Activated T-helper 17 cell treated with anti-CD3 and anti-CD28 coated beads, Interleukin-2, amount 50 U/mL, for 72 hours (primary cell): Measurements from ENCODE around the gene CAPN1. TPM values are rescaled to one million over a fixed set of nuclear protein-coding genes. Genes with fewer than 3 reads are reported as not detected.
"Not testable (repeated sequence)": the region's sequence is repeated elsewhere in the genome, so short reads cannot be mapped to it uniquely, and the experiment has no call there.

Experiments
- ATAC-seq: fragments of 150-1000 bp; cut with Tn5 transposase; replicated peaks from 2 replicates; pipeline ENCODE4 v1.10.0; 2021; ENCODE audit warnings: mild to moderate bottlenecking, moderate library complexity
- H3K27ac Mint-ChIP-seq: one replicate; pipeline ENCODE4 v1.8.0; 2022; ENCODE audit warnings: mixed read lengths
- H3K27me3 Mint-ChIP-seq: one replicate; pipeline ENCODE4 v1.8.0; 2022; ENCODE audit warnings: mixed read lengths
- H3K36me3 Mint-ChIP-seq: one replicate; pipeline ENCODE4 v1.8.0; 2022; ENCODE audit warnings: low read depth, mild to moderate bottlenecking, mixed read lengths
- H3K4me1 Mint-ChIP-seq: one replicate; pipeline ENCODE4 v1.8.0; 2022; ENCODE audit warnings: mixed read lengths
- H3K4me3 Mint-ChIP-seq: one replicate; pipeline ENCODE4 v1.8.0; 2022; ENCODE audit warnings: mild to moderate bottlenecking, mixed read lengths
- H3K9me3 Mint-ChIP-seq: one replicate; pipeline ENCODE4 v1.8.0; 2022; ENCODE audit warnings: mixed read lengths
- total RNA-seq, 2 donors: library from RNA; stranded (reverse); gene quantifications; one replicate each; pipeline ENCODE4 v1.2.3, GENCODE V29; 2022

The CAPN1 gene
- total RNA-seq, 2 donors from 2014 or later = 143 to 150 TPM

- Mint-ChIP-seq H3K27me3 (no peaks in the 10 kb centered on the region), H3K27ac (no peak overlapping the region), H3K4me3 (no peak overlapping the region), H3K9me3 (no peaks in the 10 kb centered on the region), H3K36me3 (no peaks in the 10 kb centered on the region), H3K4me1 (peaks cover 5% of the 10 kb centered on the region)
- ATAC-seq = no peak
Observed at GRCh38 chr11:65172600-65172999, 9.1 kb upstream of the CAPN1 start.

- H3K27me3 Mint-ChIP-seq, ATAC-seq, H3K4me1 Mint-ChIP-seq, H3K36me3 Mint-ChIP-seq, H3K9me3 Mint-ChIP-seq, H3K4me3 Mint-ChIP-seq, H3K27ac Mint-ChIP-seq: not testable (repeated sequence)
Observed at GRCh38 chr11:65174571-65175010, 7.1 kb upstream of the CAPN1 start.

GRCh38 chr11:65180877-65181568, 705 bp upstream of the CAPN1 start:
- Mint-ChIP-seq H3K4me3 (peak overlapping the region; percentile 90), H3K27ac (peak overlapping the region; percentile 91), H3K9me3 (no peaks in the 10 kb centered on the region), H3K36me3 (peaks cover 18% of the 10 kb centered on the region), H3K4me1 (peaks cover 12% of the 10 kb centered on the region), H3K27me3 (no peaks in the 10 kb centered on the region)
- peak; percentile 72 for ATAC-seq

GRCh38 chr11:65182258-65183170, 786 bp downstream of the CAPN1 start:
- ATAC-seq = peak; percentile 31
- Mint-ChIP-seq H3K27ac (peak overlapping the region; percentile 91), H3K9me3 (no peaks in the 10 kb centered on the region), H3K4me1 (peaks cover 12% of the 10 kb centered on the region), H3K4me3 (peak overlapping the region; percentile 90), H3K36me3 (peaks cover 33% of the 10 kb centered on the region), H3K27me3 (no peaks in the 10 kb centered on the region)

GRCh38 chr11:65183201-65183891, 1.6 kb downstream of the CAPN1 start:
- H3K9me3 Mint-ChIP-seq = no peaks in the 10 kb centered on the region
- H3K27me3 Mint-ChIP-seq = no peaks in the 10 kb centered on the region
- H3K27ac Mint-ChIP-seq = peak overlapping the region; percentile 25
- H3K4me1 Mint-ChIP-seq = peaks cover 12% of the 10 kb centered on the region
- no peak for ATAC-seq
- H3K36me3 Mint-ChIP-seq = peaks cover 40% of the 10 kb centered on the region
- peak overlapping the region; percentile 90 for H3K4me3 Mint-ChIP-seq

GRCh38 chr11:65184146-65184545, 2.4 kb downstream of the CAPN1 start:
- Mint-ChIP-seq H3K9me3 (no peaks in the 10 kb centered on the region), H3K4me1 (peaks cover 12% of the 10 kb centered on the region), H3K4me3 (no peak overlapping the region), H3K36me3 (peaks cover 48% of the 10 kb centered on the region), H3K27me3 (no peaks in the 10 kb centered on the region), H3K27ac (no peak overlapping the region)
- ATAC-seq = no peak

GRCh38 chr11:65185171-65185570, 3.4 kb downstream of the CAPN1 start:
- peaks cover 12% of the 10 kb centered on the region for H3K4me1 Mint-ChIP-seq
- ATAC-seq = no peak
- no peaks in the 10 kb centered on the region for H3K27me3 Mint-ChIP-seq
- peaks cover 58% of the 10 kb centered on the region for H3K36me3 Mint-ChIP-seq
- no peaks in the 10 kb centered on the region for H3K9me3 Mint-ChIP-seq
- no peak overlapping the region for H3K27ac Mint-ChIP-seq
- H3K4me3 Mint-ChIP-seq = no peak overlapping the region

- Mint-ChIP-seq H3K36me3 (peaks cover 65% of the 10 kb centered on the region), H3K4me1 (peaks cover 12% of the 10 kb centered on the region), H3K4me3 (no peak overlapping the region), H3K9me3 (no peaks in the 10 kb centered on the region), H3K27me3 (no peaks in the 10 kb centered on the region), H3K27ac (no peak overlapping the region)
- ATAC-seq = no peak
Observed at GRCh38 chr11:65185869-65186341, 4.2 kb downstream of the CAPN1 start.

- no peak overlapping the region for H3K27ac Mint-ChIP-seq
Observed at GRCh38 chr11:65186701-65187100, 5.0 kb downstream of the CAPN1 start.

GRCh38 chr11:65187146-65187675, 5.5 kb downstream of the CAPN1 start:
- no peaks in the 10 kb centered on the region for H3K9me3 Mint-ChIP-seq
- ATAC-seq = no peak
- no peaks in the 10 kb centered on the region for H3K27me3 Mint-ChIP-seq
- peaks cover 12% of the 10 kb centered on the region for H3K4me1 Mint-ChIP-seq
- H3K36me3 Mint-ChIP-seq = peaks cover 78% of the 10 kb centered on the region
- H3K4me3 Mint-ChIP-seq = no peak overlapping the region
- no peak overlapping the region for H3K27ac Mint-ChIP-seq

More at GRCh38 chr11:65186701-65187100, 5.0 kb downstream of the CAPN1 start:
- Mint-ChIP-seq H3K4me3 (no peak overlapping the region), H3K27me3 (no peaks in the 10 kb centered on the region), H3K36me3 (peaks cover 73% of the 10 kb centered on the region), H3K9me3 (no peaks in the 10 kb centered on the region), H3K4me1 (peaks cover 12% of the 10 kb centered on the region)
- ATAC-seq = no peak

- Mint-ChIP-seq H3K27ac (no peak overlapping the region), H3K4me3 (no peak overlapping the region), H3K4me1 (peaks cover 8% of the 10 kb centered on the region), H3K36me3 (peaks cover 86% of the 10 kb centered on the region), H3K9me3 (no peaks in the 10 kb centered on the region), H3K27me3 (no peaks in the 10 kb centered on the region)
- ATAC-seq = no peak
Observed at GRCh38 chr11:65187971-65188461, 6.3 kb downstream of the CAPN1 start.

GRCh38 chr11:65188486-65188885, 6.8 kb downstream of the CAPN1 start:
- ATAC-seq = no peak
- Mint-ChIP-seq H3K27ac (peak overlapping the region; percentile 7), H3K4me3 (no peak overlapping the region), H3K4me1 (peaks cover 6% of the 10 kb centered on the region), H3K27me3 (no peaks in the 10 kb centered on the region), H3K9me3 (no peaks in the 10 kb centered on the region), H3K36me3 (peaks cover 87% of the 10 kb centered on the region)

GRCh38 chr11:65189191-65189590, 7.5 kb downstream of the CAPN1 start:
- peaks cover 4% of the 10 kb centered on the region for H3K4me1 Mint-ChIP-seq
- H3K36me3 Mint-ChIP-seq = peaks cover 87% of the 10 kb centered on the region
- no peak for ATAC-seq
- no peaks in the 10 kb centered on the region for H3K27me3 Mint-ChIP-seq
- H3K9me3 Mint-ChIP-seq = no peaks in the 10 kb centered on the region
- H3K27ac Mint-ChIP-seq = peak overlapping the region; percentile 7
- H3K4me3 Mint-ChIP-seq = no peak overlapping the region

- ATAC-seq = no peak
- Mint-ChIP-seq H3K36me3 (peaks cover 97% of the 10 kb centered on the region), H3K4me3 (no peak overlapping the region), H3K9me3 (no peaks in the 10 kb centered on the region), H3K27me3 (no peaks in the 10 kb centered on the region), H3K4me1 (no peaks in the 10 kb centered on the region), H3K27ac (no peak overlapping the region)
Observed at GRCh38 chr11:65194564-65194963, 12.8 kb downstream of the CAPN1 start.
